Testis (tissue), 2 donors: ENCODE data around the gene GABARAPL1.

Experiments
- CTCF ChIP-seq, 3 experiments: fragments of 450-650 bp in 2 of 3; fragments of 200-600 bp in 1 of 3; sonication (generic) in 1 of 3; IDR thresholded peaks; one replicate each; pipeline ENCODE4 v1.5.1; 2016 to 2019; ENCODE audit warnings: antibody characterized with exemption in 3 of 3, mild to moderate bottlenecking in 2 of 3, moderate library complexity in 1 of 3
- POLR2A ChIP-seq: fragments of 450-650 bp; IDR thresholded peaks from one replicate; pipeline ENCODE4 v1.6.1; 2017; ENCODE audit warnings: antibody characterized with exemption, mild to moderate bottlenecking, moderate library complexity

GRCh38 chr12:10242539-10242938 lies 29.9 kb downstream of the GABARAPL1 start:
- no peak for TF ChIP-seq POLR2A
- no peak for TF ChIP-seq CTCF (IDR thresholded peaks at IDR 0.05)
